Endothelial cell (in vitro differentiated cells): Measurements from ENCODE around the gene ARPC2. TPM values are rescaled to one million over a fixed set of nuclear protein-coding genes. Genes with fewer than 3 reads are reported as not detected.

Source experiments
- DNase-seq: peaks from one replicate; pipeline ENCODE4 v3.0.0; 2021; ENCODE audit warnings: low spot score
- H3K27ac Mint-ChIP-seq: one replicate; pipeline ENCODE4 v1.8.0; 2021; ENCODE audit warnings: mixed read lengths, inconsistent platforms; ENCODE audit not compliant: unreplicated experiment
- H3K27me3 Mint-ChIP-seq: one replicate; pipeline ENCODE4 v1.8.0; 2021; ENCODE audit warnings: mild to moderate bottlenecking, moderate library complexity, mixed read lengths, inconsistent platforms; ENCODE audit not compliant: unreplicated experiment
- H3K36me3 Mint-ChIP-seq: one replicate; pipeline ENCODE4 v1.8.0; 2021; ENCODE audit warnings: mild to moderate bottlenecking, low read depth, mixed read lengths, inconsistent platforms; ENCODE audit not compliant: unreplicated experiment
- H3K4me1 Mint-ChIP-seq: one replicate; pipeline ENCODE4 v1.8.0; 2021; ENCODE audit warnings: mild to moderate bottlenecking, mixed read lengths, inconsistent platforms; ENCODE audit not compliant: unreplicated experiment
- H3K4me3 Mint-ChIP-seq: one replicate; pipeline ENCODE4 v1.8.0; 2021; ENCODE audit warnings: mild to moderate bottlenecking, mixed read lengths, inconsistent platforms; ENCODE audit not compliant: unreplicated experiment
- H3K9me3 Mint-ChIP-seq: one replicate; pipeline ENCODE4 v1.8.0; 2021; ENCODE audit warnings: mixed read lengths, inconsistent platforms; ENCODE audit not compliant: unreplicated experiment
- CTCF ChIP-seq: fragments of 200-600 bp; sonication (generic); IDR thresholded peaks from one replicate; pipeline ENCODE4 v1.5.0; 2021; ENCODE audit warnings: antibody characterized with exemption; ENCODE audit not compliant: unreplicated experiment
- total RNA-seq: library from RNA; stranded (reverse); fragmentation: NEBNext Ultra II Directional; extraction: Animal tissue kit (Norgen Biotek cat#: 25700); gene quantifications from one replicate; pipeline ENCODE4 v1.2.1, GENCODE V29; 2021; ENCODE audit not compliant: unreplicated experiment

The ARPC2 gene
- total RNA-seq, 1 donor from 2014 or later, result 468 TPM

DNA sequence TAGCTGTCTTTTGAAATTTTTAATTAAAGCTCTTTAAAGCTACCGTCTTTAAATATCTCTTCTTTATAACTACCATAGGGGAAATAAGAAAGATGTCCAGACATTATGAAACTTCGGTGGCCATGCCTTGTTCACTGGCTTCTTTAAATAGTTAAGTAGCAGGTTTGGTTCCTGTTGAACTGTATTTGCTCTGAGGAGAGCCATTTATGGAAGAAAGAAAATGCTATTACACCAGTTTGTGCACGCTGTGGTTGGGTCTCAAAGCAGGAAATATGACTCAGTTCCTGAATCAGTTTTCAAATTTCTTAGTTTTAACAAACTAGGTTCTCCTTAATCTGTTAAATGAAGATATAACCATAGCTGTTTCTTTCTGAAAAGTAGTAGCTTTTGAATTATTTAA, 12.2 kb downstream of the ARPC2 start:
- H3K36me3 Mint-ChIP-seq, result peaks cover 62% of the 10 kb centered on the region
- H3K27ac Mint-ChIP-seq, result peak overlapping the region; percentile 64
- no peak overlapping the region for H3K4me3 Mint-ChIP-seq
- no peaks in the 10 kb centered on the region for H3K27me3 Mint-ChIP-seq
- TF ChIP-seq CTCF, result no peak
- no peak for DNase-seq
- no peaks in the 10 kb centered on the region for H3K9me3 Mint-ChIP-seq
- H3K4me1 Mint-ChIP-seq, result peaks cover 10% of the 10 kb centered on the region

DNA sequence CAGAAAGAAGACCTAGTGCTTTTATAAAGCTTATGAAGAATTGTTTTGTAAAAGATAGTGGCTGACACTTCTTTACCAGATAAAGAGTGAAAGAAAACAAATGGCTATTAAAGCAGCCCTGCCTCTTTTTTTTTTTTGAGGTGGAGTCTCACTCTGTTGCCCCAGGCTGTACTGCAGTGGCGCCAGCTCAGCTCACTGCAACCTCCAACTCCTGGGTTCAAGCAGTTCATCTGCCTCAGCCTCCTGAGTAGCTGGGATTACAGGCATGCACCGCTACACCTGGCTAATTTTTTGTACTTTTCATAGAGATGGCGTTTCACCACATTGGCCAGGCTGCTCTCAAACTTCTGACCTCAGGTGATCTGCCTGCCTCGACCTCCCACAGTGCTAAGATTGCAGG, 12.9 kb downstream of the ARPC2 start:
- no peaks in the 10 kb centered on the region for H3K27me3 Mint-ChIP-seq
- H3K4me1 Mint-ChIP-seq, result peaks cover 8% of the 10 kb centered on the region
- peaks cover 63% of the 10 kb centered on the region for H3K36me3 Mint-ChIP-seq
- TF ChIP-seq CTCF, result no peak
- H3K9me3 Mint-ChIP-seq, result no peaks in the 10 kb centered on the region
- H3K27ac Mint-ChIP-seq, result no peak overlapping the region
- H3K4me3 Mint-ChIP-seq, result no peak overlapping the region
- DNase-seq, result no peak

DNA sequence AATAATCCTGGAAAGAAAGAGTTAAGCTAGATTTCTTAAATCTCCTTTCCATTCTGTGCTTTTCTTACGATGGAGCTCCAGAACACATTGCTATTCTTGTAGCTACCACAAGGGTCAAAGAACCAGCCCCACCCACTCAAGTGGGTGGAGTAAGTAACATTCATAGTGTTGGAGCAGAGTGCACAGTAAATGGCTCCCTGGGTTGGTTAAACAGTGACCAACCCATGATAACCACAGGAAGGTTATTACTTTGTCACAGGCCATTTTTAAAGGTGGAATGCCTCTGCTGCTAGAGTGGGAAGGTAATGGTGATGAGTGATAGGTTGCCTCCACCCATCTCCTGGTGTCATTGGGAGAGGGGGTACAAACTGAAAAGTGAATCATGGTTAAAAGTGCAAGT, 13.9 kb downstream of the ARPC2 start:
- no peaks in the 10 kb centered on the region for H3K27me3 Mint-ChIP-seq
- peaks cover 5% of the 10 kb centered on the region for H3K4me1 Mint-ChIP-seq
- H3K9me3 Mint-ChIP-seq, result no peaks in the 10 kb centered on the region
- peak; percentile 54 for TF ChIP-seq CTCF
- peak overlapping the region; percentile 74 for H3K4me3 Mint-ChIP-seq
- no peak overlapping the region for H3K27ac Mint-ChIP-seq
- DNase-seq, result no peak
- peaks cover 60% of the 10 kb centered on the region for H3K36me3 Mint-ChIP-seq

DNA sequence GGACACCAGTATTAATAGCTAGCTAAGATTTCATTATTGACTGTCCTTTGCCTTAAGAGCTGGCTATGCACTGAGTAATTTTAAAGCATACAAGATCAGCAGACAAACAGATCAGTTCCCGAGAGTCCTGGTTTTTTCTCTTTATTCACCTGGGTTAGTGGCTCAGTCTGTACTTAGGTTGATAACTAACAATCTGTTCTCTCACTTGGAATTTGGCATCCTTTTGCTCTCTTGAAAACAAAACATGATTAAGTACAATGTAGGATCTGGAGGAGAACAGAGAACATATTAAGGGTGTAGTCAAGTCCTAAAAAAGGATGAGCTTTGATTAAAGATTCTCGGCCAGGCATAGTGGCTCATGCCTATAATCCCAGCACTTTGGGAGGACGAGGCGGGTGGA, 16.6 kb downstream of the ARPC2 start:
- no peaks in the 10 kb centered on the region for H3K27me3 Mint-ChIP-seq

DNA sequence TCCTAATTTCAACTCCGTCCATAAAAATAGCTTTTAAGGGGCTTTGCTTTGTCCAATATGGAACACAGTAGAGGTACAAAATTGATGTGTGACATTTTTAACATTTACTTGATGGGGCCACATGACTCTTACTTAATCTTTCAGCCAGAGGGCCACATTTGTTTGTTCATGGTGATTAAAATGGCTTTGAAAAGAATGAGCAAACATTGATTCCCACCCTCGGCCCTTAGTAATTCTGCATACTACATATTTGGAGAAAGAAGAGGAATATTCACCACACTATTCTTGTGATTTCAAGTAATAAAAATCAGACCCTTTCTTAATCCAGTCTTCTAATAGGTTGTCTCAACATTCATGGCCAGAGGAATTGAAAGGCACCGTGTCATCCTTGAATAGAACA, 17.5 kb downstream of the ARPC2 start:
- no peak for DNase-seq
- Mint-ChIP-seq H3K4me1 (no peaks in the 10 kb centered on the region), H3K27me3 (no peaks in the 10 kb centered on the region), H3K36me3 (peaks cover 63% of the 10 kb centered on the region), H3K27ac (no peak overlapping the region), H3K4me3 (no peak overlapping the region), H3K9me3 (no peaks in the 10 kb centered on the region)
- TF ChIP-seq CTCF, result no peak

More for the DNA sequence above, 16.6 kb downstream of the ARPC2 start:
- Mint-ChIP-seq H3K4me3 (no peak overlapping the region), H3K9me3 (no peaks in the 10 kb centered on the region), H3K27ac (no peak overlapping the region), H3K36me3 (peaks cover 62% of the 10 kb centered on the region), H3K4me1 (peaks cover 4% of the 10 kb centered on the region)
- TF ChIP-seq CTCF, result no peak
- no peak for DNase-seq
